DMS53 (cell line): ENCODE data around the gene TYW3.

ENCODE experiments used
- DNase-seq: peaks from one replicate; lab custom pipeline; 2025; lab: John Stamatoyannopoulos, UW

The TYW3 gene

DNA sequence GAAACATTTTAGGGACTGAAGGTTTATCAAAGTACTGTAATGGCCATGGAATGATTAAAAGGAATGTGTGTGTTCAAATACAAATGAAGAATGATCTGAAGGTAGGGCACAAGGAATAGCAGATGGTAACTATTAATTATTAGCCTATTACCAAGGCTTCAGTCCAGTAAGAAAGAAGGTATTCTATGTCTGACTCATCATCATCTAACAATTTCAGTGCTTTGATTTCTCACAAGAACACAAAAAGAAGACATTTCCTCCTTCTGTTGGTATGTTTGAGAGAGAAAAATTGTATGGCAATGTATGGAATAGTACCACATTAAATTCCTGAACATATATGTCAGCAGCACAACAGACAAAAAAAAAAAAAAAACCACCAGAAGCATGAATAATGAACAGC, 57.5 kb downstream of the TYW3 start:
- DNase-seq = no peak

DNA sequence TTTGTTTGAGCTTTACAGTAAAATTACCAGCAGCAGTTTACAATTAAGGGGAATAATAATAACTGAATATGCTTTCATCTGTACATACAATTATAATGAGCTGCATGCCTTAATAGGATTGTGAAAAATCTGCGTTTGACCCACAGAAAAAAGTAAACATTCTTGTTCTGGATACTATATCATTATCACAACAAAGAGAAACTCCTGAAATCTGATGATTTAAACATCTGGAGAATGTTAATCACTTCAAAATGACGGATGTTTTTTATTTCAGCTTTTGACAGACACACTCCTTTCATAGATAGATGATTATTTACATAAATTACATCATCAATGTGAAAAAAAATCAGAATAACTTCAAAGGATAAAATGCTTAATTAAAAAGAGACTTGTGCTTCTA, 58.5 kb downstream of the TYW3 start:
- DNase-seq = no peak

DNA sequence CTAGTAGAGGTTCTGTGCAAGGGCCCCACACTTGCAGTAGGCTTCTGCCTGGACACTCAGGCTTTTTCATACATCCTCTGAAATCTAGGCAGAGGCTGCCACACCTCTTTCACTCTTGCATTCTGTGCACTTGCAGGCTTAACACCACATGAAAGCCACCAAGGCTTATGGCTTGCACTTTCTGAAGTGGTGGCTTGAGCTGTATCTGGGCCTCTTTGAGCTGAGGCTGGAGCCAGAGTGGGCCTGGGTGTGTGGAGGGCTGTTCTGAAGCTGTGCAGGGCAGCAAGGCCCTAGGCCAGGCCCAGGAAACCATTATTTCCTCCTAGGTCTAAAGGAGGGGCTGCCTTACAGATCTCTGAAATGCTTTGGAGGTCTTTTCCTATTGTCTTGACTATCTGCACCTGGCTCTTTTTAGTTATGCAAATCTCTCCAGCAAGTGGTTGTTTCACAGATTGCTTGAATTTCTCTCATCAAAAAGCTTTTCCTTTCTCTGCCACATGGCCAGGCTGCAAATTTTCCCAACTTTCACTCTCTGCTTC, 66.2 kb downstream of the TYW3 start:
- no peak for DNase-seq

DNA sequence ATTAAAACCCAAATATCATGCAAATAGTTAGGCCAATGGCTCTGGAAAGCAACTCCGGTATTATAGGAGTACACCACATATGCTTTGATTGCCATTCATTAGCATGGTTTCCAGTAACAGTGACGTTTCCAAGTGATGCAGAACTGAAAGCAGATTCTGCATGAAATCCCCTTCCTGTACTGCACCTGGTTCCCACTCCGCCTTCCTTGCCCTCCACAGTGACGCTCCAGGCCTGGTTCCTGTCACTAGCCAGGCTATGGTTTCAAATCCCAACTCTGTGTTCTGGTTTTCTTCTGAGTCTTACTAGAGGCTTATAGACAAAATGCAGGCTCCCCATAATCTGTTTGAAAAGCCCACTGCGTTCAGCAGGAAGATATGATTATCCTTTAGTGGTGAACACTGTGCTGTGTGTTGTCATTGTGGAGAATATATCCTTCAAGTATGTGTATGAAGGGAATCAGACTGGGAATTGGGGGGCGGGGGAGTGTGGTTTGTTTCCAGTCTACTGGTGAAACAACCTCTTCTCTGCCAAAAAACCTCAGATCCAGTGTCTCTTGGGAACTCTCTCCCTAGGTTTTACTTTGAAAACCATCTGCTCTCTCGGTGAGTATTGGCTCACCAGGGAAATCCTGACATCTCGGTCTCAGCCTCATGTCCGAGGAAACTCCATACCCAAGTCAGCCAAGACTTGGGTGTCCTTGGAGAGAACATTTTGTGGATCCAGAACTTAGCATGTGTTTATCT, 78.7 kb downstream of the TYW3 start:
- peak; percentile 42 for DNase-seq

DNA sequence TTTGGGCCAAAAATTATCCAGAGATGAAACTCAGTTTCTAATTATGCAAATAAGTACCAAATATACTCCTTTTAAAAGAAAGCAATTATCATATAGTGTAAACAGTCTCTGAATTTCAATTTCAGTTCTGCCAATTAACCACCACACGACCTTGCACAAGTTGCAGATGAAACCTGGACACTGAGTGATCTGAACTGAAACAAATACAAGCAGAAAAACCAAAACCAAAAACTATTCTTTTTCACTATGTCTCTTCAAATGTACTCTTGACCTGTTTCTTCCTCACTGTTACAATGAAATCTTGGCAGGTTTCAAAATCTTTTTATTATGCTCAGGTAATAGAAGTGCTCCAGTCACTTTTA, 79.2 kb downstream of the TYW3 start:
- no peak for DNase-seq
